ENCODE results near the gene NOP56.
"Not testable (repeated sequence)": the region's sequence is repeated elsewhere in the genome, so short reads cannot be mapped to it uniquely, and the experiment has no call there.

GRCh38 chr20:2695984-2696525, 43.6 kb downstream of the NOP56 start:
- not testable (repeated sequence) for TF ChIP-seq EZH2 (IDR thresholded peaks at IDR 0.05; ENCODE audit: insufficient read depth, poor library complexity, severe bottlenecking); EZH2phosphoT487 (IDR thresholded peaks at IDR 0.05; ENCODE audit: insufficient read depth, low read depth)

All from GM23248 (cell line).